T-helper 9 cell (primary cell): ENCODE measurements around the gene WFIKKN2.
"Not testable (repeated sequence)": the region's sequence is repeated elsewhere in the genome, so short reads cannot be mapped to it uniquely, and the experiment has no call there.

Experiments
- DNase-seq: peaks from one replicate; pipeline ENCODE4 v3.0.0-alpha.2; 2020
- total RNA-seq, 2 donors: gene quantifications; one replicate each; lab custom pipeline; 2026; lab: John Stamatoyannopoulos, UW

The WFIKKN2 gene
- total RNA-seq = 0 reads per million in 2 donors

DNA sequence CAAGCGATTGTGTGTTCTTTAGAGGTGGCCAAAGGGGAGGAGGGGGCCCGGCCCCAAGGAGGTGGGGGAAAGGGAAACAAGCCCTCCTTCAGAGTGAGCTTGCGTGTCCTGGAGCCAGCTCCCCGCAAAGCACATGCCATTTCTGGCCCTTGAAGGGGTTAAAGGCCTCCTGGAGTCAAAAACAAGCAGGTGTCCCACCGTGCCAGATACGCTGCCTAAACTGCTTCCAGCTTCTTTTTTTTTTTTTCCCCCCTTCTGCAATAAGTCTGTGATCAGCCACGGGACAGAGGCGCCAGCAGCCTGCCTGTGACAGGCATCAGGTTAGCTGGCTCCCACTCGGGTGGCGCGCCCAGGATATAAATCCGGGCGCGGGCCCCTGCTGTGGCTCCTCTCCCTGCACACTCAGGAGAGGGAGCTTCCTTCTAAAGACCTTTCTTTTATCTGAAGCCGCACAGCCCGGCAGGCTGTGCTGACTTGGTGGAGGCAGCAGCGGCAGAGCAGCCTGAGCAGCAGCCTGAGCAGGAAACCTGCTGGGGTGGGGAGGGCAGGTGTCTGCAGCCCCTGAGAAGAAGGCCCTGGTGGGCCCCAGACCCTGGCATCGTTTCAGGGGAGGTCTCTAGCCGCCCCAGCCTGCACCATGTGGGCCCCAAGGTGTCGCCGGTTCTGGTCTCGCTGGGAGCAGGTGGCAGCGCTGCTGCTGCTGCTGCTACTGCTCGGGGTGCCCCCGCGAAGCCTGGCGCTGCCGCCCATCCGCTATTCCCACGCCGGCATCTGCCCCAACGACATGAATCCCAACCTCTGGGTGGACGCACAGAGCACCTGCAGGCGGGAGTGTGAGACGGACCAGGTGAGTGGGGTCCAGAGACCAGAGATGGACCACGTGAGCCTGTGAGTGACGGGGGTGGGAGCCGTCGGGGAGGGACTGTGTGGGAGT is at the start of gene WFIKKN2:
TSS of gene WFIKKN2 (plus strand) at position 286 of the 934 bp plus-strand sequence. CDS start at position 638, 352 bp downstream.
- DNase-seq = no peak

- no peak for DNase-seq
Measured at GRCh38 chr17:50785946-50786570, 49.3 kb upstream of the WFIKKN2 start.

- no peak for DNase-seq
Measured at GRCh38 chr17:50787106-50787505, 48.3 kb upstream of the WFIKKN2 start.

DNA sequence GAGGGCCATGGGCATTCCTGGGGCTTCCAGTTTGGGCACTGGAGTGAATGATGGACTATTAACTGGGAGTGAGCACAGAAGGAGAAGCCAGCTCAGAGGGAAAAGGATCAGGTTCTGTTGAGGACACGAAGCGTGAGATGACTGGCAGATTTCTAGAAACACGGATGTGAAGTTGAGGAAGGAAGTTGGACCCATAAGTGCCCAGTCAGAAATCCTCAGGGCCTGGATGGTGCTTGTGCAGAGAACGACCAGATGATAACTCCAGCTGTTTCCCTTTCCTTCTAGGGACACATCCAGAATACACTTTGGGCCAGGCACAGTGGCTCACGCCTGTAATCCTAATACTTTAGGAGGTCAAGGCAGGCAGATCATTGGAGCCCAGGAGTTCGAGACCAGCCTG is 44.8 kb upstream of the WFIKKN2 start:
- no peak for DNase-seq

DNA sequence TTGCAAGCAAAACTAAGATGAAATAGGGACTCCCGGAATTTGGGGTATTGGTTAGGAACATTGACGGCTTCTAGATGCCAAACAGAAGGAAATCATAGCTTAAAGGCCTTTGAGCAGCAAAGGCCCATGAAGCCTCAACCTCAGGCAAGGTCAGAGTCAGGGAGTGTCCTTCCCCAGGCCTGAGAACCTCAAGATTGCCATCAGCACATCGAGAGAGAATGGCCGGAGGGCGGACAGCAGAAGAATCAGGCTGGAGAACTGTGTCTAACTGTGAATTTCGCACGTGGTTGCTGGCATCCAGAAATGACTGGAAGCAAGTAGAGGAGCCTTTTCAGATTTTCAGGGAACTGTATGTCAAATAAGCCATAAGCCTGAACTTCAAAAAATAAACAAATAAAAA is 43.3 kb upstream of the WFIKKN2 start:
- no peak for DNase-seq

- DNase-seq = no peak
Measured at GRCh38 chr17:50793007-50793406, 42.4 kb upstream of the WFIKKN2 start.

DNA sequence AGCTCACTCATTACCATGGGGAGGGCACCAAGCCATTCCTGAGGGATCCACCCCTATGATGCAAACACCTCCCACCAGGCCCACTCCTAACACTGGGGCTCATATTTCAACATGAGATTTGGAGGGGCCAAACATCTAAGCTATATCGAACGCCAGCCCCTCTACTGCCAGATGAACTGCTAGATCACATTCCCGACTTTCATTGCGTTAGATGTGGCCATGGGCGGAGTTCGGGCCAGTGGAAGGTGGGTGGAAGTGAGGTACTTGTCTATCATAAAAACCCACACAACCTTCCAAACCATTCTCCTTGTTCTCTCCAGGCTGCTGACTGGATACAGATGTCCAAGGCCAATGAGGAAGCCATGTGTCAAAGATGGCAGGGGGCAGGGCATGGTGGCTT is 41.0 kb upstream of the WFIKKN2 start:
- no peak for DNase-seq

DNA sequence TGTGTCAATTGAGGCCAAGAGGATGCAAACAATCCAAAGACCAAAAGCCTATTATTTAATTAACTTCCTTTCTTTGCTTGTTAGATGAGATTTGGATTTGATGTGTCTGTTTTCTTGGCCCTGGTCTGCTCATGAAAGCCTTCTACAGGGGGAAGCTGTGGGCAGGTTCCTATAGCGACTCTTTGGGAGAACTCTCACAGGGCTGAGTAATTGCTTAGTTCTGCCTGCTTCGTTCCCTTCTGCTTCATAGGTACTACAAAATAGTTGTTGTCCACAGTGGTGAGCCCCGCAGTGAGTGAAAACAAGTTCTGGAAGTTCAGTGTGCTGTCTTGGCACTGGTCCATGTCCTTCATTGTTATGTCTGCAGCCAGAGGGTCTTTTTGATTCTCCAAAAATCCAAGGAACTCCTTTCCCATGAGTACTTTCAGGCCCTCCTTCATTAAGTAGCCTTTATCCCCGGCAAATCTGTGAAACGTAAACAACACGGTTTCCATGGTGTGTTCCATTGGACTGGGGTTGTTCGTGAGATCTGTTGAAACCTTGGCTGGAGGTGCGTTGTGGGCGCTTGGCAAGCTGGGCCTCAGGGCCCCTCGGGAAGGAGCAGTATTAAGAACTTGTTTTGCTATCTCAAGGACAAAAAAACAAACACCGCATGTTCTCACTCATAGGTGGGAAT is 38.1 kb upstream of the WFIKKN2 start:
- DNase-seq = no peak

- DNase-seq = no peak
Measured at GRCh38 chr17:50798424-50799288, 36.7 kb upstream of the WFIKKN2 start.

GRCh38 chr17:50799582-50799981 is 35.8 kb upstream of the WFIKKN2 start:
- DNase-seq = no peak

DNA sequence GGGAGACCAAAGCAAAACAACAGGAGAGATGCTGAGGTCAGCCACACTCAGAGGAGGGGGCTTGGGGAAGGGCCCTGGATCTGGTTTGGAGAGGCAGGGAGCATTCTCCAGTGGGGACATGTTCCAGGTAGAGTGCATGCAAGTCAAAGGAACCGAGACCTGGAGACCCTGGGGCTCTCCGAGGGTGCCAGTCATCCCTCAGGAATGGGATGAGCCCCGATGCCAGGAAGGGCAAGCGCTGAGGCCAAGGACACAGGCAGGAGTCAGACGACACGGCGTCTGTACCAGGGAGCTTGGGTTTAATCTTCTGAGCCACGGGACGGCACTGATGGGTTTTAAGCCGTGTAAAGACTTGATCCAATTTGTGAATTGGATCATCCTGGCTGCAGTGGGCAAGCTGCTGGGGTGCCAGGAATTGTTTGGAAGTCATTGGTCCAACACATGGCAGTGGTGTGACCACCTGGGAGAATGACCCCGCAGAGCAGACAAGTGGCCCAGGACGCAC is 35.1 kb upstream of the WFIKKN2 start:
- DNase-seq = no peak

GRCh38 chr17:50802609-50803571 is 32.5 kb upstream of the WFIKKN2 start:
- no peak for DNase-seq

DNA sequence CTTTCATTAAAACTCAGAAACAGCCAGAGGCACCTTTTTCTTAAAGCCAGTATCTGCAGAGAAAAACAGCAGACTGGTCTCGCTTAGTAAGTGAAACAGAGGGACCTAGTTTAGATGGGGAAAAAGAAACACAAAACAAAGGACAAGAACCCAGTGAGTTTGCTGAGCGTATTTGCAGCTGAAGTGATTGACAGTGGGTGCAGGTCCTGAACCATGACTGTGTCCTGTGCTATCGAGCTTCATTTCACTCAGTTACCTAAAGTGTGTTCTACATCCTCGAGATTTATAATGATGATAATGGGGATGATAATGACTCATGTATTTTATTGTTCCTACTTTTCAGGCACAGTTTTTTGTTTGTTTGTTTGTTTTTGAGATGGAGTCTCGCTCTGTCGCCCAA is 31.7 kb upstream of the WFIKKN2 start:
- no peak for DNase-seq

DNA sequence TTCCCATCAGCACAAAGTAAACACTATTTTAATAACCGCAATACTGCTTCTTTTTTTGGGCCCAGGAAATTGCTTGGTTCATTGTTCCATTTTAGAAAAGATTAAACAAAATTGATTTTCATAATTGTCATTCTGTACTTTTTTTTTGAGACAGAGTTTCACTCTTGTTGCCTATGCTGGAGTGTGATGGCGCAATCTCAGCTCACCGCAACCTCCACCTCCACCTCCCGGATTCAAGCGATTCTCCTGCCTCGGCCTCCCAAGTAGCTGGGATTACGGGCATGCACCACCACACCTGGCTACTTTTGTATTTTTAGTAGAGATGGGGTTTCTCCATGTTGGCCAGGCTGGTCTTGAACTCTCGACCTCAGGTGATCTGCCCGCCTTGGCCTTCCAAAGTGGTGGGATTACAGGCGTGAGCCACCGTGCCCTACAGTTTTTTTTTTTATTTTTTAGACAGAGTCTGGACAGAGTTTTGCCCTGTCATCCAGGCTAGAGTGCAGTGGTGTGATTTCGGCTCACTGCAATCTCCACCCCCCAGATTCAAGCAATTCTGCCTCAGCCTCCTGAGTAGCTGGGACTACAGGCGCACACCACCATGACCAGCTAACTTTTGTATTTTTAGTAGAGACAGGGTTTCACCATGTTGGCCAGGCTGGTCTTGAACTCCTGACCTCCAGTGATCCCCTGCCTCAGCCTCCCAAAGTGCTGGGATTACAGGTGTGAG is 30.5 kb upstream of the WFIKKN2 start:
- not testable (repeated sequence) for DNase-seq

DNA sequence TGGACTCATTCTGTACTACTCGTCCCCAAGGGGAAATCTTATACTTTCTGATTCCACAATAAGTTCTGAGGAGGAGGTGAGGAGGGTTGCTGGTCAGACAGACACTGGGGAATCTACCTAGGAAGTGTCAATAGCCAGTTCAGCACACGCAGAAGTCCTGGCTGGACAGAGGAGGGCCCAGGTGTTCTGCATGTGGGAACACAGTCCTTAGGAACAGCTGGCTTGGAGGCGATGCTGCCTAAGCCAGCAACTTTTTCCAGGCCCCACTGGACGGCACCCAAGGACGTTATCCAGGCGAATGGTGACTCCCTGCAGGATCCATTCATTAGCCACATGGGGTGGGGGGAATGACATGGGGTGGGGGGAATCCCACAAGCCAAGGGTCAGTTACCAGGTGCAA is 29.9 kb upstream of the WFIKKN2 start:
- DNase-seq = no peak

GRCh38 chr17:50806141-50806643 is 29.2 kb upstream of the WFIKKN2 start:
- no peak for DNase-seq

- no peak for DNase-seq
Measured at GRCh38 chr17:50807009-50807408, 28.4 kb upstream of the WFIKKN2 start.

- DNase-seq = no peak
Measured at GRCh38 chr17:50807675-50808074, 27.7 kb upstream of the WFIKKN2 start.

GRCh38 chr17:50808413-50808812 is 27.0 kb upstream of the WFIKKN2 start:
- DNase-seq = no peak

GRCh38 chr17:50808888-50809287 is 26.5 kb upstream of the WFIKKN2 start:
- no peak for DNase-seq
